BE2C (cell line): ENCODE data around the gene KCNJ6.

ENCODE experiments used
- DNase-seq: peaks from one replicate; pipeline ENCODE4 v3.0.0-alpha.2; 2020
- H3K27me3 ChIP-seq: fragments of 250-450 bp; sonication (Bioruptor Pico); 2 replicates; pipeline ENCODE4 v1.5.1; 2020; ENCODE audit warnings: mild to moderate bottlenecking
- H3K36me3 ChIP-seq: fragments of 250-450 bp; sonication (Bioruptor Pico); 2 replicates; pipeline ENCODE4 v1.5.1; 2020; ENCODE audit warnings: mild to moderate bottlenecking
- H3K4me1 ChIP-seq: fragments of 250-450 bp; sonication (Bioruptor Pico); 2 replicates; pipeline ENCODE4 v1.5.1; 2020
- H3K4me3 ChIP-seq: 2 replicates; pipeline ENCODE4 v1.5.1; 2011; ENCODE audit warnings: low read depth, low read length
- H3K9me3 ChIP-seq: fragments of 250-450 bp; sonication (Bioruptor Pico); 2 replicates; pipeline ENCODE4 v1.5.1; 2020
- TF ChIP-seq, protein P1 (sequence below): IDR thresholded peaks from 2 replicates; pipeline ENCODE4 v1.5.1; 2012; ENCODE audit warnings: mild to moderate bottlenecking, low read depth, low read length

KCNJ6 gene

GRCh38 chr21:37702241-37702640, 214.0 kb downstream of the KCNJ6 start:
- DNase-seq = no peak
- H3K36me3 ChIP-seq = no peaks in the 10 kb centered on the region
- no peaks in the 10 kb centered on the region for H3K4me1 ChIP-seq
- H3K27me3 ChIP-seq = no peaks in the 10 kb centered on the region
- H3K9me3 ChIP-seq = no peaks in the 10 kb centered on the region
- TF ChIP-seq, protein P1, sequence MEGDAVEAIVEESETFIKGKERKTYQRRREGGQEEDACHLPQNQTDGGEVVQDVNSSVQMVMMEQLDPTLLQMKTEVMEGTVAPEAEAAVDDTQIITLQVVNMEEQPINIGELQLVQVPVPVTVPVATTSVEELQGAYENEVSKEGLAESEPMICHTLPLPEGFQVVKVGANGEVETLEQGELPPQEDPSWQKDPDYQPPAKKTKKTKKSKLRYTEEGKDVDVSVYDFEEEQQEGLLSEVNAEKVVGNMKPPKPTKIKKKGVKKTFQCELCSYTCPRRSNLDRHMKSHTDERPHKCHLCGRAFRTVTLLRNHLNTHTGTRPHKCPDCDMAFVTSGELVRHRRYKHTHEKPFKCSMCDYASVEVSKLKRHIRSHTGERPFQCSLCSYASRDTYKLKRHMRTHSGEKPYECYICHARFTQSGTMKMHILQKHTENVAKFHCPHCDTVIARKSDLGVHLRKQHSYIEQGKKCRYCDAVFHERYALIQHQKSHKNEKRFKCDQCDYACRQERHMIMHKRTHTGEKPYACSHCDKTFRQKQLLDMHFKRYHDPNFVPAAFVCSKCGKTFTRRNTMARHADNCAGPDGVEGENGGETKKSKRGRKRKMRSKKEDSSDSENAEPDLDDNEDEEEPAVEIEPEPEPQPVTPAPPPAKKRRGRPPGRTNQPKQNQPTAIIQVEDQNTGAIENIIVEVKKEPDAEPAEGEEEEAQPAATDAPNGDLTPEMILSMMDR = no peak
- H3K4me3 ChIP-seq = no peak overlapping the region

DNA sequence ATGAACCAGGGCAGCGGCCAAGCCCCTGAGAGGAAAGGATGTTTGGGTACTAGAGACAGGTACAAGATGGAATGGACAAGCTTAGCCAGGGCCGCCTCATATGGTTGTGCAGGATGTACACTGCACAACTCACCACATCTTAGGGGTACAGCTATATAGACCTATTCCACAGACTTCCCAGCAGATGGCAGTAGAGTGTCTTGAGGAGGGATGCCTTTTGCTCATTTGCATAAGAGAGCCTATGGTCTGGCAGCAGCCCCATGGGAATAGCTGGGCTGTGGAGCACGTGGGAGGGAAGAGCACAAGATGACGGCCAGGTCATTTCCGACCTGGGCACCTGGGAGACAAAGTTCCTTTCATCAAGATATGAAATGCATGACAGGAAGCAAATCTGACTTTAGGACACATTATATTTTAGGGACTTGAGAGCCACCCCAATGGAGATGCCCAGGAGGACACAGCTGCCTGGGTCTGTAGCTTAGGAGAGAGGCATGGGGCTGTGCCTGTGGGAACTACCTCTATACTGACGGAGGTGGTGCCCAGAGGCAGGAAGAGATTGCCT, 215.5 kb downstream of the KCNJ6 start:
- no peaks in the 10 kb centered on the region for H3K9me3 ChIP-seq
- TF ChIP-seq, protein P1 = peak; percentile 85
- no peaks in the 10 kb centered on the region for H3K4me1 ChIP-seq
- peak; percentile 87 for DNase-seq
- H3K36me3 ChIP-seq = no peaks in the 10 kb centered on the region
- no peaks in the 10 kb centered on the region for H3K27me3 ChIP-seq
- H3K4me3 ChIP-seq = no peak overlapping the region

DNA sequence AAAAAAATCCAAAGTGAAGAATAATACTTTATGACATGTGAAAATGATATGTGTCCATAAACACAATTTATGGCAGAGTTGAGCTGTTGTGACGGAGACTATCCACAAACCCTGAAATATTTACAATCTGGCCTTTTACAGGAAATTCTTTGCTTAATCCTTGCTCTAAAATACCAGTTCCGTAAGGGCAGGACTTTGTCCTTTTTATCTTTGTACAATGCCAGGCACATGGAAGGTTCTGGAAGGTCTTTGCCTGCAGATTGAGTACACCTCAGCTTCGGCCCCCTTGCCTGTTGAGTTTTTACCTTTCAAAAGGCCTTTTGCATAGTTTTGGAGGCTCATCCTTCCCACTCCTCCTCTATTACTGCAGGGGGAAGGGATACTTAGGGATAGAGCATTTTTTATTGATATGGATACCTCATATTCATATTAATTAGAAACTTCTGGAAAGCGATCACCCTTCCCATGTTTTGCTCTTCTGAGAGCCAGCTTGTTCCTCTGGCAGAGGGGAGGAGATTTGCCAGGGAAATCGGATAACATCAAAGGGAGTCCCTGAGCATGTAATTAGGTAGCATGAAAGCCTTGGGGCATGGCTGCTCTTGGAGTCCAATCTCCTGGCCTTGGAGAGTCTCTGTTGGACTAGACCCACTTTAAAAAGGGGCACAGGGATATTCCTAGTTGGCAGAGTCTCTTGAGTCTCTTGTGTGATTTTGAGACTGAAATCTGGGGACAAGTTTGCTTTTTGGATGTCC, 217.1 kb downstream of the KCNJ6 start:
- Histone ChIP-seq H3K4me1 (no peaks in the 10 kb centered on the region), H3K9me3 (no peaks in the 10 kb centered on the region), H3K27me3 (no peaks in the 10 kb centered on the region), H3K4me3 (no peak overlapping the region), H3K36me3 (no peaks in the 10 kb centered on the region)
- TF ChIP-seq, protein P1 = no peak
- DNase-seq = no peak

DNA sequence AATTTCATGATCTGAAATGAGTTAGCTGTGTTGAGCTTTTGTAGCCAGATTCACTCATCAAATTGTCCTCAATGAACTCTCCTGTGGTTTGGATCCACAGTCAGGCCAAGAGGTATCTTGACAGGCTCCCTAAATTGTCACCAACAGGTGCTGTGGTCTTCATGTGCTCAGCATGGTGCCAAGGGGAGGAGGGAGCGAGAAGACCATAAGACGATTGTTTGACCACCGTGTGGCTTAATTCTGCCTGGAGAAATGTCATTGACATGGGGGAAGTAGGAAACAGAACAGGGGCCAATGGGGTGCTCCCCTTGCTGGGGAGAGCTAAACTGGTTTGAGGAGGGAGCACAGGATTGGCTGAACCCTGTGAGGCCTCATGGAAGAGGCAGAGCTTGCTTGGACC, 219.3 kb downstream of the KCNJ6 start:
- no peak overlapping the region for H3K4me3 ChIP-seq
- H3K9me3 ChIP-seq = no peaks in the 10 kb centered on the region
- no peak for DNase-seq
- no peaks in the 10 kb centered on the region for H3K4me1 ChIP-seq
- H3K36me3 ChIP-seq = no peaks in the 10 kb centered on the region
- peaks cover 5% of the 10 kb centered on the region; the same call in 1 of the 2 replicates for H3K27me3 ChIP-seq
- TF ChIP-seq, protein P1 = no peak

DNA sequence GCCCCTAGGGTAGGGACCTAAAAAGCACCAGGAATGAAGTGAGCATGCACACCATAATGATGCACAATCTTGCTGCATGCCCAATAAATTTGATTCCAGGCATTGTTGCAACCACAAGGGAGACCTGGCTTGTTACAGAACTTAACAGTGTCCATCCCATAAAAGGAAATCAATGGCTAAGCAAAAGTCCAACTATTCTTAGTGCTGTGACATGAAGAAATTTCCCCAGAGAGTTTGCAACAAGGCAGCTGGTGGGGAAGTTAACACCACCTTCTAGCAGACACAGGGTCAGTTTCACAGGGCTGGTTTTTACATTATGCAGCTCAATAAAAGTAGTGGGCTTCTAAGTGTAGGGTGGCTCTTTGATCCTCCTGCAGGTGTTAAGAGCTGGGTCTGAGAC, 221.1 kb downstream of the KCNJ6 start:
- Histone ChIP-seq H3K27me3 (peaks cover 5% of the 10 kb centered on the region; the same call in 1 of the 2 replicates), H3K36me3 (no peaks in the 10 kb centered on the region)

More for the DNA sequence above, 221.1 kb downstream of the KCNJ6 start:
- Histone ChIP-seq H3K9me3 (no peaks in the 10 kb centered on the region), H3K4me1 (no peaks in the 10 kb centered on the region), H3K4me3 (no peak overlapping the region)
- TF ChIP-seq, protein P1 = no peak
- no peak for DNase-seq
